Activated CD8-positive, alpha-beta memory T cell treated with anti-CD3 and anti-CD28 coated beads, Interleukin-2, amount 10 ng/mL, durations not matched to agents 7 days and 5 days (primary cell): ENCODE data around the gene PPP6R3. TPM values are rescaled to one million over a fixed set of nuclear protein-coding genes. Genes with fewer than 3 reads are reported as not detected.
"Not testable (repeated sequence)": the region's sequence is repeated elsewhere in the genome, so short reads cannot be mapped to it uniquely, and the experiment has no call there.

Source experiments
- ATAC-seq: fragments of 150-1000 bp; cut with Tn5 transposase; one replicate; pipeline ENCODE4 v1.10.0; 2021; ENCODE audit warnings: moderate library complexity
- CTCF ChIA-PET: fragments of 350-600 bp; sonication (Branson Sonifier 250); formaldehyde crosslinking; loops from one replicate; lab custom pipeline; 2021; ENCODE audit warnings: antibody characterized with exemption; lab: Charles Lee
- DNase-seq: peaks from one replicate; pipeline ENCODE4 v3.0.0-alpha.2; 2020
- H3K27ac Mint-ChIP-seq: one replicate; pipeline ENCODE4 v1.8.0; 2021; ENCODE audit warnings: mild to moderate bottlenecking, mixed read lengths
- H3K27me3 Mint-ChIP-seq: one replicate; pipeline ENCODE4 v1.8.0; 2021; ENCODE audit warnings: mixed read lengths
- H3K36me3 Mint-ChIP-seq: one replicate; pipeline ENCODE4 v1.8.0; 2021; ENCODE audit warnings: mild to moderate bottlenecking, mixed read lengths
- H3K4me1 Mint-ChIP-seq: one replicate; pipeline ENCODE4 v1.8.0; 2021; ENCODE audit warnings: mixed read lengths
- H3K4me3 Mint-ChIP-seq: one replicate; pipeline ENCODE4 v1.8.0; 2021; ENCODE audit warnings: mild to moderate bottlenecking, moderate library complexity, mixed read lengths
- H3K9me3 Mint-ChIP-seq: one replicate; pipeline ENCODE4 v1.8.0; 2022; ENCODE audit warnings: low read depth, mixed read lengths
- total RNA-seq, 2 experiments: library from RNA; stranded (reverse); gene quantifications; one replicate each; pipeline ENCODE4 v1.2.3, GENCODE V29; 2021

The PPP6R3 gene
- total RNA-seq, 2 experiments from 2014 or later = 116 to 121 TPM

DNA sequence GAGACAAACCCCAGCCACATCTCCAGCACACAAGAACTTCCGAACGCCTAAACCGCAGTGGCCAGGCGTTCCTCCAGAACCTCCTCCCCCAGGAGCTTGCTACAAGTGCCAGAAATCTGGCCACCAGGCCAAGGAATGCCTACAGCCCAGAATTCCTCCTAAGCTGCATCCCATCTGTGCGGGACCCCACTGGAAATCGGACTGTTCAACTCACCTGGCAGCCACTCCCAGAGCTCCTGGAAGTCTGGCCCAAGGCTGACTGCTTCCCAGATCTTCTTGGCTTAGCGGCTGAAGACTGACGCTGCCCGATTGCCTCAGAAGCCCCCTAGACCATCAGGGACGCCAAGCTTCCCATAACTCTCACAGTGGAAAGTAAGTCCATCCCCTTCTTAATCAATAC, 175.3 kb downstream of the PPP6R3 start:
- H3K9me3 Mint-ChIP-seq, H3K4me1 Mint-ChIP-seq, ATAC-seq, H3K36me3 Mint-ChIP-seq, H3K4me3 Mint-ChIP-seq, H3K27ac Mint-ChIP-seq, DNase-seq, CTCF ChIA-PET: not testable (repeated sequence)
- H3K27me3 Mint-ChIP-seq = peaks cover 24% of the 10 kb centered on the region

DNA sequence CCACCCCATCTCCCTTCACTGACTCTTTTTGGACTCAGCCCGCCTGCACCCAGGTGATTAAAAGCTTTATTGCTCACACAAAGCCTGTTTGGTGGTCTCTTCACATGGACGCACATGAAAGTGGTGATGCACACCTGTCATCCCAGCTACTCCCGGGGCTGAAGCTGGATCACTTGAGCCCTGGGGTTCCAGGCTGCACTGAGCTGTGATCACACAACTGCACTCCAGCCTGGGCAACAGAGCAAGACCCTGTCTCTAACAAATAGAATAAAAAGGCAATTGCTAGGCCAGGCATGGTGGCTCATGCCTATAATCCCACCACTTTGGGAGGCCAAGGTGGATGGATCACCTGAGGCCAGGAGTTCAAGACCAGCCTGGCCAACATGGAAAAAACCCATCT, 178.8 kb downstream of the PPP6R3 start:
- H3K27ac Mint-ChIP-seq, H3K4me3 Mint-ChIP-seq, DNase-seq, CTCF ChIA-PET, H3K4me1 Mint-ChIP-seq, ATAC-seq, H3K9me3 Mint-ChIP-seq, H3K36me3 Mint-ChIP-seq: not testable (repeated sequence)
- H3K27me3 Mint-ChIP-seq = peaks cover 24% of the 10 kb centered on the region

DNA sequence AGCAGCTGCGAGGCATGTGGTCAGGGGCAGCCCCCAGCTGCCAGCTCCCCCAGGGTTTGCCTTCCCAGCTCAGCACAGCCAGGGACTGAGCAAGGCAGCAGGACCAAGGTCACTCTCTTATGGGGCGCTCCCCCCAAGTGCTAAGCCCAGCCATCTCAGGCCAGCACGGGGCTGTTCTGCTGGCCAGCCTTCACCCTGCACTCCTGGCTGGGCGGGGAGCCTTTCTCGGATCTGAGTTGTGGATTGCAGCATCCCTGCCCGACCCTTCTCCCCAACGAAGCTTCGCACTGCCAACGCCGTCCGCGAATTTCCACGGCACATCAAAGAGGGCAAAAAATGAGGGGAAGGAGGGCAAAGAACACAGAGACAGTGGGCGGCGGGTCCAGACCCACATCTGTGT, 181.3 kb downstream of the PPP6R3 start:
- ATAC-seq (no peak), DNase-seq (no peak)
- Mint-ChIP-seq H3K27ac (no peak overlapping the region), H3K36me3 (peaks cover 2% of the 10 kb centered on the region), H3K9me3 (peaks cover 9% of the 10 kb centered on the region), H3K4me1 (no peaks in the 10 kb centered on the region), H3K4me3 (no peak overlapping the region), H3K27me3 (peaks cover 18% of the 10 kb centered on the region)
- CTCF ChIA-PET = no interaction called here

DNA sequence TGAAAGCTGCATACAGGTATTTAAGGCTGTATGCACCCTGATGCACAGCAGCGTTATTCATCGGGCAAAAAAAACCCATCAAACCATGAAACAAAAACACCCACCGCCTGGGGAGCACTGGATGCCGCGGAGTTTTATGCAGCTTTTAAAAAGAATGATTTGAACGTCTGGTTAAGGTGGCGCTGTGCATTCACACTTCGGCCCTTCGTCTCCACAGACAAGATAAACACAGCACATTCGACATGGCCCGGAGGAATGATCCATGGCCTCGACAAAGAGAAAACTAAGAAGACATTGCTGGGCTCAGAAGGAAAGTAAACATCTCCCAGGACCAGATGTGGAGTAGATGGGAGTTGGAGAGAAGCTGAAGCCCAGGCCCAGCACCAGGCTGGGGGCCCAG, 183.0 kb downstream of the PPP6R3 start:
- H3K36me3 Mint-ChIP-seq = peaks cover 5% of the 10 kb centered on the region
- H3K4me1 Mint-ChIP-seq = no peaks in the 10 kb centered on the region
- DNase-seq (no peak), ATAC-seq (no peak)
- H3K4me3 Mint-ChIP-seq = no peak overlapping the region
- H3K9me3 Mint-ChIP-seq = peaks cover 13% of the 10 kb centered on the region
- no peak overlapping the region for H3K27ac Mint-ChIP-seq
- CTCF ChIA-PET = no interaction called here
- peaks cover 20% of the 10 kb centered on the region for H3K27me3 Mint-ChIP-seq

GRCh38 chr11:68646832-68647231, 186.3 kb downstream of the PPP6R3 start:
- H3K36me3 Mint-ChIP-seq = peaks cover 5% of the 10 kb centered on the region
- ATAC-seq (no peak), DNase-seq (no peak)
- CTCF ChIA-PET = no interaction called here
- peaks cover 18% of the 10 kb centered on the region for H3K27me3 Mint-ChIP-seq
- no peaks in the 10 kb centered on the region for H3K4me1 Mint-ChIP-seq
- H3K4me3 Mint-ChIP-seq = no peak overlapping the region
- peaks cover 13% of the 10 kb centered on the region for H3K9me3 Mint-ChIP-seq
- H3K27ac Mint-ChIP-seq = no peak overlapping the region

GRCh38 chr11:68649851-68650555, 189.5 kb downstream of the PPP6R3 start:
- peaks cover 4% of the 10 kb centered on the region for H3K36me3 Mint-ChIP-seq
- CTCF ChIA-PET = no interaction called here
- H3K27me3 Mint-ChIP-seq = peaks cover 18% of the 10 kb centered on the region

DNA sequence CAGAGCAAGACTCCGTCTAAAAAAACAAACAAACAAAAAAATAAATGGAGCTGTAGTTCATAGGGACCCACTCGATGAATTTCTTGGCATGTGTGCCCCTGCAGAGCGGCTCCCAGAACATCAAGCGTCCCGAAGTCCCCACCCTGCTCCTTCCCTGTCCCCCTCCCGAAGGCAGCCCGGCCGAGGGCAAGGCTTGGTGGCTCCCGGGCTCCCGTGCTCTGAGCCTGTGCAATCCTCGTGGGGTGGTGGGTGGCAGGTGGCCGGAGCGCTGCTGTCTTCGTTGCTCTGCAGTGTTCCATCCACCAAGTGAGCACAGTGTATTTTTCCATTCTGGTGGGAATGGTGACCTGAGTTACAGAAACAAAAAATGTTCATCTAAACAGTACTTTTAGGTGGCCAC, 190.2 kb downstream of the PPP6R3 start:
- CTCF ChIA-PET = no interaction called here
- no peak for ATAC-seq
- peaks cover 10% of the 10 kb centered on the region for H3K9me3 Mint-ChIP-seq
- H3K27ac Mint-ChIP-seq = no peak overlapping the region
- no peak overlapping the region for H3K4me3 Mint-ChIP-seq
- no peaks in the 10 kb centered on the region for H3K4me1 Mint-ChIP-seq
- H3K36me3 Mint-ChIP-seq = peaks cover 4% of the 10 kb centered on the region
- no peak for DNase-seq
- H3K27me3 Mint-ChIP-seq = peaks cover 20% of the 10 kb centered on the region

More at GRCh38 chr11:68649851-68650555, 189.5 kb downstream of the PPP6R3 start:
- Mint-ChIP-seq H3K27ac (no peak overlapping the region), H3K9me3 (peaks cover 10% of the 10 kb centered on the region), H3K4me3 (no peak overlapping the region), H3K4me1 (no peaks in the 10 kb centered on the region)
- ATAC-seq (no peak), DNase-seq (no peak)

DNA sequence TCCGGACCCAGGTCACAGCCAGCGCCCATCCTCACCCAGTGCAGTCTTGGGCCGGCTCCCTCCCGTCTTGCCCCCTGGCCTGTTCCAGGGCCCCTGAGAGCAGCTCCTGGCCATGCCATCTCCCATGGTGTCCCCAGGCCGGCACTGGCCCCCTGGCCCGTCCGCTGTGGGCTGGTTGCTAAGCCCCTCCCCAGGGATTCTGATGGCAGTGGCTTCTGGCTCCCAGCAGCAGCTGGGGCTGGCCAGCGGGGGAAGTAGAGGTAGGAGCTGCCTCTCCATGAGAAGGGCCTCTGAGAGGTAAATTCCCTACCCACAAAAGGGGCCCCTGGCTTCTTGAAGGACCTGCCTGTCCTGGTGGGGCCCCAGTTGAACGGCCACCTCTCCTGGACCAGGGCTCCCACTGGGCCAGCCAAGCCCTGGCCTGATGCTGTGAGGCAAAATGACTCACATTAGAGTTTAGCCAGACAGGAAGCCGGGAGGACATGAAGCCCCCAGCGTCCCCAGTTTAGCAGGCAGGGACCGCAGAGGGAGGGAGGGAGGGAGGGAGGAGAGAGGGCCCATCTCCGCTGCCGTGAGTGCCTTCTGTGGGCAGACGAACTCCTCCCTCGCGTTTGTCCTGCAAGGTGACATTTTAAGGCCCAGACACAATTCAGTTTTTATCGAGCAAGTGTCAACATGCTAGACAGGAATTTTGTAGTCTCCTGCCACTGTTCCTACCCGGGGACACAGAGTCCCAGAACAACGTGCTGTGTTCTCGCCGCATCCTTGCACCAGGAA, 190.8 kb downstream of the PPP6R3 start:
- H3K27ac Mint-ChIP-seq = no peak overlapping the region
- CTCF ChIA-PET = no interaction called here
- no peak for ATAC-seq

GRCh38 chr11:68651985-68652682, 191.6 kb downstream of the PPP6R3 start:
- no peak for DNase-seq
- no peaks in the 10 kb centered on the region for H3K4me1 Mint-ChIP-seq

More for the DNA sequence above, 190.8 kb downstream of the PPP6R3 start:
- Mint-ChIP-seq H3K36me3 (peaks cover 4% of the 10 kb centered on the region), H3K4me3 (no peak overlapping the region), H3K4me1 (no peaks in the 10 kb centered on the region), H3K9me3 (peaks cover 5% of the 10 kb centered on the region), H3K27me3 (peaks cover 16% of the 10 kb centered on the region)
- DNase-seq = no peak

GRCh38 chr11:68652683-68653156, 192.2 kb downstream of the PPP6R3 start:
- DNase-seq = no peak
- Mint-ChIP-seq H3K9me3 (no peaks in the 10 kb centered on the region), H3K27me3 (peaks cover 7% of the 10 kb centered on the region), H3K27ac (no peak overlapping the region), H3K36me3 (no peaks in the 10 kb centered on the region), H3K4me1 (no peaks in the 10 kb centered on the region), H3K4me3 (no peak overlapping the region)
- ATAC-seq = no peak
- CTCF ChIA-PET = no interaction called here

More at GRCh38 chr11:68651985-68652682, 191.6 kb downstream of the PPP6R3 start:
- CTCF ChIA-PET = no interaction called here
- Mint-ChIP-seq H3K27ac (no peak overlapping the region), H3K27me3 (peaks cover 13% of the 10 kb centered on the region), H3K36me3 (peaks cover 3% of the 10 kb centered on the region), H3K4me3 (no peak overlapping the region), H3K9me3 (peaks cover 3% of the 10 kb centered on the region)
- no peak for ATAC-seq

- H3K36me3 Mint-ChIP-seq = no peaks in the 10 kb centered on the region
Observed at GRCh38 chr11:68653486-68654430, 193.2 kb downstream of the PPP6R3 start.

DNA sequence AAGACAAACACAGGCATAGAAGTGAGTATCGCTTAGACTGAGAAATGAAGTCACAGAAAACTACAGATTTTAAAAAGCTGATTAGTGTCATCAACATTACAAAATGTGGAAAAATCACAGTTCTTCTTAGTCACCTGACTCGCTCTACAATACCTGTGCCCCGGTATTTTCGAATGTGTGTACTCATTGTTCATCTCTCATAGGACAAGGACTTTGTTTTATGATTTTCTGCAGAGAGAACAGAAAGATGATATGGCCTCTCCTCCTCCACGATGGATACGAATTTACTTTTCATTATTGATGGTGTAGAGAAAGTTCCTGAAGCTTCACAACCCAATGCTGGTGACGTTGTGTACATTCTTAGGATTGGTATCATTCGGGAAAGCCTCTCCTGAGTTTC, 194.4 kb downstream of the PPP6R3 start:
- H3K27ac Mint-ChIP-seq = no peak overlapping the region
- H3K36me3 Mint-ChIP-seq = no peaks in the 10 kb centered on the region
- CTCF ChIA-PET = no interaction called here

More at GRCh38 chr11:68653486-68654430, 193.2 kb downstream of the PPP6R3 start:
- Mint-ChIP-seq H3K4me3 (no peak overlapping the region), H3K27me3 (peaks cover 7% of the 10 kb centered on the region), H3K27ac (no peak overlapping the region), H3K9me3 (no peaks in the 10 kb centered on the region), H3K4me1 (no peaks in the 10 kb centered on the region)
- no peak for DNase-seq
- CTCF ChIA-PET = no interaction called here
- ATAC-seq = no peak

More for the DNA sequence above, 194.4 kb downstream of the PPP6R3 start:
- Mint-ChIP-seq H3K9me3 (no peaks in the 10 kb centered on the region), H3K27me3 (peaks cover 7% of the 10 kb centered on the region), H3K4me1 (no peaks in the 10 kb centered on the region), H3K4me3 (no peak overlapping the region)
- DNase-seq (no peak), ATAC-seq (no peak)
